ENCODE measurements around the gene WDR31.
"Not testable (repeated sequence)": the region's sequence is repeated elsewhere in the genome, so short reads cannot be mapped to it uniquely, and the experiment has no call there.

Gene WDR31

GRCh38 chr9:113328045-113328782, 11.9 kb downstream of the WDR31 start:
- no peak for DNase-seq

GRCh38 chr9:113326230-113326629, 13.8 kb downstream of the WDR31 start:
- no peak for DNase-seq

GRCh38 chr9:113322671-113323070, 17.4 kb downstream of the WDR31 start:
- DNase-seq, result no peak

- no peak for DNase-seq
Observed at GRCh38 chr9:113320051-113320450, 20.0 kb downstream of the WDR31 start.

- DNase-seq, result no peak
Observed at GRCh38 chr9:113319054-113319453, 21.0 kb downstream of the WDR31 start.

- DNase-seq, result no peak
Observed at GRCh38 chr9:113317777-113318176, 22.3 kb downstream of the WDR31 start.

- DNase-seq, result no peak
Observed at GRCh38 chr9:113316030-113316429, 24.0 kb downstream of the WDR31 start.

- DNase-seq, result no peak
Observed at GRCh38 chr9:113315231-113315630, 24.8 kb downstream of the WDR31 start.

GRCh38 chr9:113313261-113313660, 26.8 kb downstream of the WDR31 start:
- no peak for DNase-seq

GRCh38 chr9:113311961-113312360, 28.1 kb downstream of the WDR31 start:
- no peak for DNase-seq

GRCh38 chr9:113310538-113310937, 29.5 kb downstream of the WDR31 start:
- DNase-seq, result no peak

GRCh38 chr9:113309204-113309813, 30.8 kb downstream of the WDR31 start:
- peak; percentile 21 for DNase-seq

- DNase-seq, result no peak
Observed at GRCh38 chr9:113307396-113307975, 32.6 kb downstream of the WDR31 start.

- no peak for DNase-seq
Observed at GRCh38 chr9:113306566-113306965, 33.5 kb downstream of the WDR31 start.

- no peak for DNase-seq
Observed at GRCh38 chr9:113302792-113303418, 37.2 kb downstream of the WDR31 start, which contains the start of gene RNF183. TSS of gene RNF183 (minus strand) at chr9:113303376. CDS start at chr9:113298184, 5,192 bp downstream.

GRCh38 chr9:113301548-113301947, 38.5 kb downstream of the WDR31 start:
- DNase-seq, result no peak

- DNase-seq, result no peak
Observed at GRCh38 chr9:113299800-113300292, 40.2 kb downstream of the WDR31 start.

- no peak for DNase-seq
Observed at GRCh38 chr9:113298924-113299770, 40.9 kb downstream of the WDR31 start.

- DNase-seq, result no peak
Observed at GRCh38 chr9:113298311-113298710, 41.8 kb downstream of the WDR31 start.

GRCh38 chr9:113296796-113297558, 43.1 kb downstream of the WDR31 start:
- no peak for DNase-seq

GRCh38 chr9:113296247-113296646, 43.8 kb downstream of the WDR31 start:
- not testable (repeated sequence) for DNase-seq
